Tibial artery (tissue), 4 donors: ENCODE data around the gene HSPH1.

Source experiments
- DNase-seq, 2 donors: peaks; one replicate each; pipeline ENCODE4 v3.0.0-alpha.2; 2019
- H3K27ac ChIP-seq, 2 donors: fragments of 200-600 bp; sonication (generic) in 1 of 2; 1 replicate in 1 of 2; 2 replicates in 1 of 2; pipeline ENCODE4 v1.5.1; 2018 to 2019; ENCODE audit warnings: mild to moderate bottlenecking in 1 of 2
- H3K27me3 ChIP-seq, 2 donors: fragments of 200-600 bp; sonication (generic) in 1 of 2; one replicate each; pipeline versions ENCODE4 v1.5.1 to v1.6.0; 2016 to 2019
- H3K36me3 ChIP-seq, 3 donors: fragments of 200-600 bp; sonication (generic) in 2 of 3; one replicate each; pipeline ENCODE4 v1.5.1; 2016 to 2019; ENCODE audit warnings: mild to moderate bottlenecking in 2 of 3
- H3K4me1 ChIP-seq, 4 donors: fragments of 200-600 bp; sonication (generic) in 2 of 4; 1 replicate in 3 of 4; 2 replicates in 1 of 4; pipeline ENCODE4 v1.5.1; 2016 to 2019
- H3K4me3 ChIP-seq, 2 donors: fragments of 200-600 bp; sonication (generic) in 1 of 2; 1 replicate in 1 of 2; 2 replicates in 1 of 2; pipeline ENCODE4 v1.5.1; 2018 to 2019; ENCODE audit warnings: mild to moderate bottlenecking in 2 of 2
- H3K9me3 ChIP-seq, 3 donors: fragments of 200-600 bp; sonication (generic) in 1 of 3; one replicate each; pipeline ENCODE4 v1.5.1; 2016 to 2019
- intact Hi-C: fragments of 100-400 bp; cut with DNase I; formaldehyde crosslinking; loops from one replicate; pipeline ENCODE4 v1.15.0; 2023; ENCODE audit warnings: low total_unique reads
- TF ChIP-seq, protein P1 (sequence below), 2 experiments: fragments of 200-600 bp in 1 of 2; fragments of 450-650 bp in 1 of 2; IDR thresholded peaks; one replicate each; pipeline ENCODE4 v1.5.1; 2017 to 2019; ENCODE audit warnings: antibody characterized with exemption in 2 of 2, mild to moderate bottlenecking in 1 of 2, moderate library complexity in 1 of 2

The HSPH1 gene

DNA sequence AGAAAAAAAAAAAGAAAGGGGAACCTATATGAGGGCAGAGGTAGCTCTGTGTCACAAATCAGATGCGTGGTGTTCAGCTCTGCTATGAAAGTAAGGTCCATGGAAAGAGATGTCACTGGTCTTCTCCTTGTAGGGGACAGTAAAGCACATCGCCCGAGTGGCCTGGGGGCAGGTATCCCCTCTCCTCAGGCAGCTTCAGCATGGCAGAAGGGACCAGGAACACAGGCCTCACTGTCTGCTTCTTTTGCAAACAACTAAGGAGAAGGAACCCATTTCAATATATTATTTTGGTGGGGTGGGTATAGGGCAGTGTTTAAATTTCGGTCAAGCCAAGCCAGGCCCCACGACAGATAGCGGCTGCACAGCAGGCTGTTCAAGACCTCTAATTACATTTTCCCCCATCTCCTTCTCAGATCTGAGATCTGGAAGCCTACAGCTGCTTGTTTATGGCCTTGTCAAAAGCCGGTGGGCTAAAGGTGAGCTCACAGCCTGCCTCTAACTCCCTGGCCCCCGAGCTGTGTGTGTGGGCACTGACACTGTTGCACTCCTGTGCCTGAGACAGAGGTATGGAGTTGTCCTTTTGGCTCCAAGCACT lies 72.8 kb downstream of the HSPH1 start:
- TF ChIP-seq, protein P1, sequence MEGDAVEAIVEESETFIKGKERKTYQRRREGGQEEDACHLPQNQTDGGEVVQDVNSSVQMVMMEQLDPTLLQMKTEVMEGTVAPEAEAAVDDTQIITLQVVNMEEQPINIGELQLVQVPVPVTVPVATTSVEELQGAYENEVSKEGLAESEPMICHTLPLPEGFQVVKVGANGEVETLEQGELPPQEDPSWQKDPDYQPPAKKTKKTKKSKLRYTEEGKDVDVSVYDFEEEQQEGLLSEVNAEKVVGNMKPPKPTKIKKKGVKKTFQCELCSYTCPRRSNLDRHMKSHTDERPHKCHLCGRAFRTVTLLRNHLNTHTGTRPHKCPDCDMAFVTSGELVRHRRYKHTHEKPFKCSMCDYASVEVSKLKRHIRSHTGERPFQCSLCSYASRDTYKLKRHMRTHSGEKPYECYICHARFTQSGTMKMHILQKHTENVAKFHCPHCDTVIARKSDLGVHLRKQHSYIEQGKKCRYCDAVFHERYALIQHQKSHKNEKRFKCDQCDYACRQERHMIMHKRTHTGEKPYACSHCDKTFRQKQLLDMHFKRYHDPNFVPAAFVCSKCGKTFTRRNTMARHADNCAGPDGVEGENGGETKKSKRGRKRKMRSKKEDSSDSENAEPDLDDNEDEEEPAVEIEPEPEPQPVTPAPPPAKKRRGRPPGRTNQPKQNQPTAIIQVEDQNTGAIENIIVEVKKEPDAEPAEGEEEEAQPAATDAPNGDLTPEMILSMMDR (IDR thresholded peaks at IDR 0.05) = no peak
- H3K36me3 ChIP-seq = no peaks in the 10 kb centered on the region
- no peak overlapping the region for H3K4me3 ChIP-seq
- peaks cover 0 to 23% of the 10 kb centered on the region in 2 donors for H3K27me3 ChIP-seq
- no peak for DNase-seq
- no peak overlapping the region for H3K27ac ChIP-seq
- intact Hi-C loops = no loop called here
- H3K4me1 ChIP-seq = no peaks in the 10 kb centered on the region
- H3K9me3 ChIP-seq = no peaks in the 10 kb centered on the region
